ENCODE measurements around the gene KBTBD8. TPM values are rescaled to one million over a fixed set of nuclear protein-coding genes. Genes with fewer than 3 reads are reported as not detected.

The KBTBD8 gene, protein sequence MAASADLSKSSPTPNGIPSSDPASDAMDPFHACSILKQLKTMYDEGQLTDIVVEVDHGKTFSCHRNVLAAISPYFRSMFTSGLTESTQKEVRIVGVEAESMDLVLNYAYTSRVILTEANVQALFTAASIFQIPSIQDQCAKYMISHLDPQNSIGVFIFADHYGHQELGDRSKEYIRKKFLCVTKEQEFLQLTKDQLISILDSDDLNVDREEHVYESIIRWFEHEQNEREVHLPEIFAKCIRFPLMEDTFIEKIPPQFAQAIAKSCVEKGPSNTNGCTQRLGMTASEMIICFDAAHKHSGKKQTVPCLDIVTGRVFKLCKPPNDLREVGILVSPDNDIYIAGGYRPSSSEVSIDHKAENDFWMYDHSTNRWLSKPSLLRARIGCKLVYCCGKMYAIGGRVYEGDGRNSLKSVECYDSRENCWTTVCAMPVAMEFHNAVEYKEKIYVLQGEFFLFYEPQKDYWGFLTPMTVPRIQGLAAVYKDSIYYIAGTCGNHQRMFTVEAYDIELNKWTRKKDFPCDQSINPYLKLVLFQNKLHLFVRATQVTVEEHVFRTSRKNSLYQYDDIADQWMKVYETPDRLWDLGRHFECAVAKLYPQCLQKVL
- 0.31 to 1.6 TPM (median 0.46 TPM) in 5 replicates for total RNA-seq (2022; extraction: Qiagen RNA extraction)

DNA sequence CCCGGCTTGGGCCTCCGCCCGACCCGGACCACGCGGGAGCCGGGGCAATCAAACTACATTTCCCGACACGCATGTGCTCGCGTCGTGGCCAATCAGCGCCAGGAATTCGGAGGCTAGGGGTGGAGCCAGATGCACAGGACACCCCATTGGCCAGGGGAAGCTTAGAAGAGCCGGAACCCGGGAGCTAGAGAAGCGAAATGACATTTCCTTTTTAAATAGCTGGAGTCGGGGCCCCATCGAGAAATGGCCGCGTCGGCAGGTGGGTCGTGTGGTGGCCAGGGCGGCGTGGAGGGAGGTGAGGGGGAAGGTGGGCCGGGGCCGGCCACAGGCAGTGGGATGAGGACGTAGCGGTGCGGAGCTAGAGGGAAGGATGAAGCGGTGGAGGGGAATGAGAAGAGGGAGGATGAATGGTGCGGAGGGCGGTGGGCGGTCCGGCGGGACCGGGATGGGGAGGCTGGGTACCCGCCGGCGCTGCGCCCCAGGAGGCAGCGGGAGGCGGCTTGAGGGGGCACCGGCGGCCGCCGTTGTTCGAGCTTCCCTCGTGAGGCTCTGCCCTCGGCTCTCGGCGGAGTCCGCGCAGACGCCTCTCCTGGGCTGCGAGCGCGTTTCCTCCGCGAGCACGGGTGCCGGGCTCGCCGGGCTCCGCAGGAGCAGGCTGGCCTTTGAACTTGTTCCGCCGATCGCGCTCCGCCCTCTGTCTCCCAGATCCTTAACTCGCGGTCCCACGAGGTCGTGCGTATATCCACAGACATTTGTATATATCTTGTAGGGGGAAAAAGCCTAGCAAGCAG is at the start of gene KBTBD8:
TSS of gene KBTBD8 (plus strand) at position 195 of the 791 bp plus-strand sequence. CDS start at position 244, 49 bp downstream.

All from A549 treated with Mapracorat at 1 μM for 4 hours (cell line).